Right lobe of liver (tissue), 4 donors: Measurements from ENCODE around the gene ASTN1.

Experiments used
- CTCF ChIP-seq, 4 donors: fragments of 200-600 bp in 3 of 4; fragments of 450-650 bp in 1 of 4; IDR thresholded peaks; one replicate each; pipeline versions ENCODE4 v1.5.1 to v1.8.0; 2016 to 2022; ENCODE audit warnings: antibody characterized with exemption in 4 of 4, mild to moderate bottlenecking in 2 of 4
- POLR2A ChIP-seq: fragments of 450-650 bp; IDR thresholded peaks from one replicate; pipeline ENCODE4 v1.6.1; 2017; ENCODE audit warnings: antibody characterized with exemption, mild to moderate bottlenecking
- donor health status: DM: no; HTN: no; CAD: no.
- donor health status: DM: no; HTN: no; CAD: no.
- donor health status: DM: no; HTN: yes; CAD: no.

GRCh38 chr1:176864211-176864610 is 300.3 kb downstream of the ASTN1 start:
- TF ChIP-seq CTCF (IDR thresholded peaks at IDR 0.05) (no peak), POLR2A (no peak)
